Measurements from ENCODE around the gene RUNX3.

Gene RUNX3

GRCh38 chr1:24859063-24860010, 70.7 kb downstream of the RUNX3 start:
- DNase-seq = no peak

- DNase-seq = no peak
Measured at GRCh38 chr1:24858277-24858676, 71.8 kb downstream of the RUNX3 start.

- DNase-seq = peak in 1 of 2 donors; percentile 27
Measured at GRCh38 chr1:24857507-24858133, 72.5 kb downstream of the RUNX3 start.

- DNase-seq = peak in 1 of 2 donors; percentile 42
Measured at GRCh38 chr1:24856787-24857506, 73.1 kb downstream of the RUNX3 start.

GRCh38 chr1:24855474-24855873, 74.6 kb downstream of the RUNX3 start:
- no peak for DNase-seq

GRCh38 chr1:24853649-24854048, 76.4 kb downstream of the RUNX3 start:
- no peak for DNase-seq

- DNase-seq = no peak
Measured at GRCh38 chr1:24850328-24850920, 79.7 kb downstream of the RUNX3 start.

GRCh38 chr1:24849672-24850295, 80.3 kb downstream of the RUNX3 start:
- peak; percentile 25 to 34 for DNase-seq

All from CD4-positive, alpha-beta T cell treated with Interleukin-4 for 1 hour (primary cell).